ENCODE results near the gene DNAL1. TPM values are rescaled to one million over a fixed set of nuclear protein-coding genes. Genes with fewer than 3 reads are reported as not detected.
"Not testable (repeated sequence)": the region's sequence is repeated elsewhere in the genome, so short reads cannot be mapped to it uniquely, and the experiment has no call there.

The DNAL1 gene
- total RNA-seq, 1 donor from 2014 or later: 6.2 TPM

DNA sequence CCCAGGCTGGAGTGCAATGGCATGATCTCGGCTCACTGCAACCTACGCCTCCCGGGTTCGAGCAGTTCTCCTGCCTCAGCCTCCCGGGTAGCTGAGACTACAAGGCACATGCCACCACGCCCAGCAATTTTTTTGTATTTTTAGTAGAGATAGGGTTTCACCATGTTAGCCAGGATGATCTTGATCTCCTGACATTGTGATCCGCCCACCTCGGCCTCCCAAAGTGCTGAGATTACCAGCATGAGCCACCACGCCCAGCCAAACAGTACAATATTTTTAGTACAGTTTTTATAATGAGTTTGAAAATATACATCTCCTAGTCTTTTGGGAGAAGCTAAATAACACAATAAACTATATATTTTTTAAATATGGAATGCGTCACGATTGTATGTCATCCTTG lies 14.4 kb downstream of the DNAL1 start:
- intact Hi-C loops (cut with micrococcal nuclease); H3K27ac Mint-ChIP-seq; DNase-seq (ENCODE audit: low spot score); H3K4me3 Mint-ChIP-seq (ENCODE audit: low read depth); H3K9me3 Mint-ChIP-seq; H3K27me3 Mint-ChIP-seq (ENCODE audit: low read depth); H3K36me3 Mint-ChIP-seq (ENCODE audit: low read depth); H3K4me1 Mint-ChIP-seq (ENCODE audit: low read depth): not testable (repeated sequence)

DNA sequence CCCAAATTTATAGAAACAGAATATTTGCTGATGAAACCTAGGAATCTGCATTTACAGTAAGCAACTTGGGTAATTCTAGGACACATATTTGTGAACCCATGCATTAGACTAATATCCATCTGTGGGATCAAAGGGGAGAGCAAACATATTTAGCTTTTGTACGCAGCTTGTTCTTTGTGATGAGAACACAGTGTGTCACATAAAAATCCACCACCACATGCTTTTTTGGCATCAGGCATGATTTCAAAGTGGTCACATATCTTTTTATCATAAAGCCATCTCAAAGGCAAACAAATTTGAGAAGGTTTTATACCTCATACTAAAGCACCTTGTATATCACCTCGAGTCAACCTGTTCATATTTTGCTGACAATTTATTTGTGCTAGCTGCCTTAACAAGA lies 15.7 kb downstream of the DNAL1 start:
- intact Hi-C loops (cut with micrococcal nuclease): no loop called here
- no peaks in the 10 kb centered on the region for H3K27me3 Mint-ChIP-seq (ENCODE audit: low read depth)
- H3K36me3 Mint-ChIP-seq (ENCODE audit: low read depth): no peaks in the 10 kb centered on the region
- no peaks in the 10 kb centered on the region for H3K4me1 Mint-ChIP-seq (ENCODE audit: low read depth)
- no peak overlapping the region for H3K4me3 Mint-ChIP-seq (ENCODE audit: low read depth)
- H3K27ac Mint-ChIP-seq: no peak overlapping the region
- H3K9me3 Mint-ChIP-seq: no peaks in the 10 kb centered on the region
- no peak for DNase-seq (ENCODE audit: low spot score)

DNA sequence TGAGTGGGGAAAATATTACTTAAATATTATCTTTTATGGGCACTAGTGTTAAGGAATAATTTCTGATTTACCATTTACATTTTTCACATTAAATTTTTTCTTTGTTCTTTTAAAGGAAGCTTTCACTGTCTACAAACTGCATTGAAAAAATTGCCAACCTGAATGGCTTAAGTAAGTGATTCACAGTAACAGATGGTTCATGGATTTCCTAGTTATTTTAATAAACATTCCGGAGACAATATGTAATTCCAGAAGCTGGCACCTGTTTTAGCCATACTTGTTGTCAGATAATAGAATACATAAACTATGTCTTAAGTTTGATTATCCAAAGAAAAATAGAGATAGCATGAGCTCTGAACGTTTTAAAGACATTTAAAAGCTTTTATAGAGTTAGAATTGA lies 17.1 kb downstream of the DNAL1 start:
- Mint-ChIP-seq H3K36me3 (ENCODE audit: low read depth) (no peaks in the 10 kb centered on the region), H3K4me1 (ENCODE audit: low read depth) (no peaks in the 10 kb centered on the region), H3K27ac (no peak overlapping the region), H3K9me3 (no peaks in the 10 kb centered on the region), H3K27me3 (ENCODE audit: low read depth) (no peaks in the 10 kb centered on the region), H3K4me3 (ENCODE audit: low read depth) (no peak overlapping the region)
- intact Hi-C loops (cut with micrococcal nuclease): no loop called here
- no peak for DNase-seq (ENCODE audit: low spot score)

DNA sequence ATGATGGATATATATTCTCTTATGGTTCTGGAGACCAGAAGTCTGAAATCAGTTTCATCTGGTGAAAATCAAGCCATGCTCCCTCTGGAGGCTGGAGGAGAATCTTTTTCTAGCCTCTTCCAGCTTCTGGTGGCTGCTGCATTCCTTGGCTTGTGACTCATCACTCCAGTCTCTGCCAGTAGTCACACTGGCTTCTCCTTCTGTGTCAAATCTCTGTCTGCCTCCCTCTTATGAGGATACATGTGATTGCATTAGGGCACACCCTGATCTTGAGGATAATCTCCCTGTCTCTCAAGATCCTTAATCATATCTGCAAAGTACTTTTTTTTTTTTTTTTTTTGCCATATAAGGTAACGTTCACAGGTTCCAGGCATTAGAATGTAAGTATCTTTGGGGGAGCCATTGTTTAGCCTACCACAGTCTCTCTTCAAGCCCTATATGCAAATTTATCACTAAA lies 17.7 kb downstream of the DNAL1 start:
- Mint-ChIP-seq H3K27me3 (ENCODE audit: low read depth) (no peaks in the 10 kb centered on the region), H3K9me3 (no peaks in the 10 kb centered on the region), H3K27ac (no peak overlapping the region), H3K4me1 (ENCODE audit: low read depth) (no peaks in the 10 kb centered on the region), H3K4me3 (ENCODE audit: low read depth) (no peak overlapping the region), H3K36me3 (ENCODE audit: low read depth) (no peaks in the 10 kb centered on the region)
- intact Hi-C loops (cut with micrococcal nuclease): no loop called here
- no peak for DNase-seq (ENCODE audit: low spot score)

DNA sequence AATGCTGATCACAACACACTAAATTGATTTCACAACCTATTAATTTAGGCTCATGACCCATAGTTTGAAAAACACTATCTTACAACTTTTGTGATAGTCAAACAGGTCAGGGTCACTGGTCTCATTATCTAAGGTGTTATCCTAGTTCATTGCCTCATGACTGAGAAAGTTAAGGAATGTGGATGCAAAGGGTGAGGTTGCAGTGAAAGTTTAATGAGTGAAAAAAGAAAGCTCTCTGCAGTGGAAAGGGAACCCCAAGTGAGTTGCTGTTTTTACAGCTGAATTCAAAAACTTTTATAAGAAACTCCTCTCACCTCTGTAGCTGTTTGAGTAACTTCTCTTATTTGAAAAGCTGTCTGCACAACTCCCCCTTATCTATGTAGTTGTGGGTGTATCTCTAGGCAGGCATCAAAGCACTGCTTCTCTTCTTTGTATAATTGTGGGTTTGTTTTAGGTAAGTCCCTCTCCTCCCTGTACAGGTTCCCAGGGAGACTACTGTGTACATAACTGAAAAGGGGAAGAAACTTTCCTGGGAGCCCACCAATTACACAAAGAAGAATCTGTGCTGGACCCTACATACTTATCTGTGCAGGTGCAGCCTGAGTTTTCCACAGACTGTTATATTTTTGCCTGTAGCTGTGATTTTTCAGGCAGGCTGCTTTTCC lies 18.9 kb downstream of the DNAL1 start:
- no peak overlapping the region for H3K27ac Mint-ChIP-seq

DNA sequence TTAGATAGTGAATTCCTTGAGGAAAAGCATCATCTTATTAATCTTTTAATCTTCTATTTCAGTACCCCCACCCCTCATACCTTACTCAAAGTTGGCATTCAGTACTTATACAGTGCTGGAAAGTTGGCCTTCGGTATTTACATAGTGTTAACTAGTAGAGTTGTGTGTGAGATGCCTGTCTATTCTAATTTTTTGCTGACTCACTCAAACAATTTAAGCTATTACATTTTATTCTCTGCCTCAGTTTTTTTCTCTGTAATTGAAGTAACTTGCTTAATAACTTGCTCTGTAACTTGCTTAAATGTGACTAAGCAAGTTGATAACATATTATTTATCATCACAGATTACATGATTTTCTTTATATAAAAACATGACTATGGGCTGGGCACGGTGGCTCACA lies 20.3 kb downstream of the DNAL1 start:
- intact Hi-C loops (cut with micrococcal nuclease): no loop called here
- no peaks in the 10 kb centered on the region for H3K36me3 Mint-ChIP-seq (ENCODE audit: low read depth)
- H3K27ac Mint-ChIP-seq: no peak overlapping the region
- no peak for DNase-seq (ENCODE audit: low spot score)
- H3K4me1 Mint-ChIP-seq (ENCODE audit: low read depth): no peaks in the 10 kb centered on the region
- no peaks in the 10 kb centered on the region for H3K27me3 Mint-ChIP-seq (ENCODE audit: low read depth)
- H3K4me3 Mint-ChIP-seq (ENCODE audit: low read depth): no peak overlapping the region
- no peaks in the 10 kb centered on the region for H3K9me3 Mint-ChIP-seq

More for the DNA sequence above, 18.9 kb downstream of the DNAL1 start:
- Mint-ChIP-seq H3K36me3 (ENCODE audit: low read depth) (no peaks in the 10 kb centered on the region), H3K4me1 (ENCODE audit: low read depth) (no peaks in the 10 kb centered on the region), H3K9me3 (no peaks in the 10 kb centered on the region), H3K4me3 (ENCODE audit: low read depth) (no peak overlapping the region), H3K27me3 (ENCODE audit: low read depth) (no peaks in the 10 kb centered on the region)
- intact Hi-C loops (cut with micrococcal nuclease): no loop called here
- DNase-seq (ENCODE audit: low spot score): no peak

DNA sequence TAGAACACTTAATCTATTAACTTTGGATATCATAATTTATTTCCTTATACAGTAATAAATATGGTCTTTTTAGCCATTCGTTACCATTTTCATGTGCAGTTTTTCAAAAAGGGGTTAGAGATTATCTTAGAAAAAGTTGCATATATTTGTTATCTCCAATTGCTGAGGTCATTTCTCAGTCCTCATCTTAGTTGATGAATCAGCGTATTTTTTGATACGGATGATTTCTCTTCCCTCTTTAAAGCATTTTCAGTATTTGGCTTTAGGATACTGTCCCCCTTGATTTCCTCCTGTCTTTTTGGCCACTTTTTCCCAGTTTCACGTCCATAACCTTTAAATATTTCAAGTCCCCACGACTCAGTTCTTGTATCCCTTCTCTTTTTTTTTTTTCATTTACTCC lies 21.8 kb downstream of the DNAL1 start:
- intact Hi-C loops (cut with micrococcal nuclease): no loop called here
- H3K4me1 Mint-ChIP-seq (ENCODE audit: low read depth): no peaks in the 10 kb centered on the region
- H3K4me3 Mint-ChIP-seq (ENCODE audit: low read depth): no peak overlapping the region
- no peaks in the 10 kb centered on the region for H3K9me3 Mint-ChIP-seq
- no peaks in the 10 kb centered on the region for H3K36me3 Mint-ChIP-seq (ENCODE audit: low read depth)
- no peak overlapping the region for H3K27ac Mint-ChIP-seq
- no peak for DNase-seq (ENCODE audit: low spot score)
- H3K27me3 Mint-ChIP-seq (ENCODE audit: low read depth): no peaks in the 10 kb centered on the region

DNA sequence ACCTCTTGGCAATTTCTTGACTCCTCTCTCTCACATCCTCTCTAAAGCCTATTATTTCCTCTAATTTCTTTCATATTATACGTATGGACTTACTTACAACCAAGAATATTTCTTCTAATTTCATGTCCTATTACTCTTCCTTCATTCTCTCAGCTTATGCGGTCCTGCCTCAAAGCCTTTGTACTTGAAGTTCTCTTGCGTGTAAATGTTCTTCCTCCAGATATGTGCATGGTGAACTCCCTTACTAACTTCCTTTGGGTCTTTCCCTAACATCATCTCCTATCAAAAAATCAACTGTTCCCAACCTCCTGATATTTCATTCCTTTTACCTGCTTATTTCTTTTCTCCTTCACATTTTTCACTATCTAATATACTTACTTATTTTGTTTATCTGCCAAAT lies 23.1 kb downstream of the DNAL1 start:
- Mint-ChIP-seq H3K27me3 (ENCODE audit: low read depth) (no peaks in the 10 kb centered on the region), H3K4me1 (ENCODE audit: low read depth) (no peaks in the 10 kb centered on the region), H3K36me3 (ENCODE audit: low read depth) (no peaks in the 10 kb centered on the region), H3K4me3 (ENCODE audit: low read depth) (no peak overlapping the region), H3K9me3 (no peaks in the 10 kb centered on the region), H3K27ac (no peak overlapping the region)
- no peak for DNase-seq (ENCODE audit: low spot score)
- intact Hi-C loops (cut with micrococcal nuclease): no loop called here

DNA sequence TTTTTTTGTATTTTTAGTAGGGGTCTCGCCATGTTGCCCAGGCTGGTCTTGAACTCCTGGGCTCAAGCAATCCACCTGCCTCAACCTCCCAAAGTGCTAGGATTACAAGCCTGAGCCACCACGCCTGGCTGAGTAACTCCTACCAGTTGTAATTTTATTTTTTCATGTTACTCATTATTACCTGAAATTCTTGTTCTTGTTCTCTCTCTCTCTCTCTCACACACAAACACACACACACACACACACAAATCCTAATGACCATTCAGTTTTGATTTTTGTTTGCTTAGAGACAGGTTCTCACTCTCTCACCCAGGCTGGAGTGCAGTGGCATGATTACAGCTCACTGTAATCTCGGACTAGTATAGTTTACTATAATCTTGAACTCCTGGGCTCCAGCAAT lies 30.2 kb downstream of the DNAL1 start:
- Mint-ChIP-seq H3K36me3 (ENCODE audit: low read depth) (no peaks in the 10 kb centered on the region), H3K4me3 (ENCODE audit: low read depth) (no peak overlapping the region), H3K9me3 (no peaks in the 10 kb centered on the region), H3K27ac (no peak overlapping the region), H3K27me3 (ENCODE audit: low read depth) (no peaks in the 10 kb centered on the region), H3K4me1 (ENCODE audit: low read depth) (no peaks in the 10 kb centered on the region)
- intact Hi-C loops (cut with micrococcal nuclease): no loop called here
- no peak for DNase-seq (ENCODE audit: low spot score)

DNA sequence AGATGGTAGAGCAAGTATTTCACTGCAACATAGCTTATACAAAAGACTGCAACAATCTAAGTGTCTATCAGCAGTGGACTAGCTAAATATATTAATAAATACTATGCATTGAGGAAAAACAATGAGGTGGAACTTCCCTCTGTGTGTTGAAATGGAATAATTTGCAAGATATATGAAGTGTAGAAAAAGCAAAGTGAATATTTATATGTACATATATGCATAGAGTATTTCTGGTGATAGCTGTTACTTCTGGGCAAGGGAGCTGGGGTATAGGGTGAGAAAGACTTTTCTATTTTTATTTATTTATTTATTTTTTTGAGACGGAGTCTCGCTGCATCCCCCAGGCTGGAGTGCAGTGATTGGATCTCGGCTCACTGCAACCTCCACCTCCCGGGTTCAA lies 33.9 kb downstream of the DNAL1 start:
- H3K4me3 Mint-ChIP-seq (ENCODE audit: low read depth): no peak overlapping the region
- no peak overlapping the region for H3K27ac Mint-ChIP-seq
- H3K36me3 Mint-ChIP-seq (ENCODE audit: low read depth): no peaks in the 10 kb centered on the region
- H3K9me3 Mint-ChIP-seq: no peaks in the 10 kb centered on the region
- no peaks in the 10 kb centered on the region for H3K27me3 Mint-ChIP-seq (ENCODE audit: low read depth)
- DNase-seq (ENCODE audit: low spot score): no peak
- intact Hi-C loops (cut with micrococcal nuclease): no loop called here
- H3K4me1 Mint-ChIP-seq (ENCODE audit: low read depth): no peaks in the 10 kb centered on the region

DNA sequence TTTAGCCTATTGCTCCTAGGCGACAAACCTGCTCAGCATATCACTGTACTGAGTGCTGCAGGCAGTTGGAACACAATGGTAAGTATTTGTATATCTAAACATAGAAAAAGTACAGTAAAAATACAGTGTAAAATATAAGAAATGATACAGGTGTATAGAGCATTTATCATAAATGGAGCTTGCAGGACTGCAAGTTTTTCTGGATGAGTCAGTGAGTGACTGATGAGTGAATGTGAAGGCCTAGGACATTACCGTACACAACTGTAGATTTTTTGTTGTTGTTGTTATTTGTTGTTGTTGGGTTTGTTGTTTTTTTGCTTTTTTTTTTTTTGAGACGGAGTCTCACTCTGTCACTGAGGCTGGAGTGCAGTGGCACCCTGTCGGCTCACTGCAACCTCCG lies 36.0 kb downstream of the DNAL1 start:
- no peak for DNase-seq (ENCODE audit: low spot score)
- H3K4me1 Mint-ChIP-seq (ENCODE audit: low read depth): no peaks in the 10 kb centered on the region
- intact Hi-C loops (cut with micrococcal nuclease): no loop called here
- no peaks in the 10 kb centered on the region for H3K27me3 Mint-ChIP-seq (ENCODE audit: low read depth)
- H3K4me3 Mint-ChIP-seq (ENCODE audit: low read depth): no peak overlapping the region
- H3K9me3 Mint-ChIP-seq: no peaks in the 10 kb centered on the region
- no peak overlapping the region for H3K27ac Mint-ChIP-seq
- H3K36me3 Mint-ChIP-seq (ENCODE audit: low read depth): no peaks in the 10 kb centered on the region

DNA sequence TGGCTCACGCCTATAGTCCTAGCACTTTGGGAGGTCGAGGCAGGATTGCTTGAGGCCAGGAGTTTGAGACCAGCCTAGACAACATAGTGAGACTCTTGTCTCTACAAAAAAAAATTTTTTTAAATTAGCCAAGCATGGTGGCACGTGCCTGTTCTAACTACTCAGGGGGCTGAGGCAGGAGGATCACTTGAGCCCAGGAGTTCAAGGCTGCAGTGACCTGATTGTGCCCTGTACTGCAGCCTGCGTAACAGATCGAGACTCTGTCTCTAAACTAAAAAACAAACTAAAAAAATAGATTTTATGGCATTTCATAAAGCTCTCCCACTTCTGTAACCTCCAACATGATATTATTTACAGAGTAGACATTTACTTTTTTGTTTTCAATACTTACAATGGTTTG lies 39.8 kb downstream of the DNAL1 start:
- no peaks in the 10 kb centered on the region for H3K9me3 Mint-ChIP-seq
- H3K36me3 Mint-ChIP-seq (ENCODE audit: low read depth): no peaks in the 10 kb centered on the region
- no peaks in the 10 kb centered on the region for H3K4me1 Mint-ChIP-seq (ENCODE audit: low read depth)
- DNase-seq (ENCODE audit: low spot score): no peak
- H3K27me3 Mint-ChIP-seq (ENCODE audit: low read depth): no peaks in the 10 kb centered on the region
- H3K4me3 Mint-ChIP-seq (ENCODE audit: low read depth): no peak overlapping the region
- intact Hi-C loops (cut with micrococcal nuclease): no loop called here
- no peak overlapping the region for H3K27ac Mint-ChIP-seq

DNA sequence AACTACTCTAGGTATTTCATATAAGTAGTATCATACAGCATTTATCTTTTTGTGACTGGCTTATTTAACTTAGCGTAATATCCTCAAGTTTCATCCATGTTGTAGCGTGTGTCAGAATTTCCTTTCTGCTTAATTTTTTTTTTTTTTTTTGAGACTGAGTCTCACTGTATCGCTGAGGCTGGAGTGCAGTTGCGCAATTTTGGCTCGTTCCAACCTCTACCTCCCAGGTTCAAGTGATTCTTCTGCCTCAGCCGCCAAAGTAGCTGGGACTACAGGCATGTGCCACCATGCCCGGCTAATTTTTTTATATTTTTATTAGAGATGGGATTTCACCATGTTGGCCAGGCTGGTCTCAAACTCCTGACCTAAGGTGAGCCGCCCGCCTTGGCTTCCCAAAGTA lies 40.5 kb downstream of the DNAL1 start:
- Mint-ChIP-seq H3K4me1 (ENCODE audit: low read depth) (no peaks in the 10 kb centered on the region), H3K27me3 (ENCODE audit: low read depth) (no peaks in the 10 kb centered on the region), H3K36me3 (ENCODE audit: low read depth) (no peaks in the 10 kb centered on the region), H3K9me3 (no peaks in the 10 kb centered on the region), H3K4me3 (ENCODE audit: low read depth) (no peak overlapping the region), H3K27ac (no peak overlapping the region)
- DNase-seq (ENCODE audit: low spot score): no peak
- intact Hi-C loops (cut with micrococcal nuclease): no loop called here

DNA sequence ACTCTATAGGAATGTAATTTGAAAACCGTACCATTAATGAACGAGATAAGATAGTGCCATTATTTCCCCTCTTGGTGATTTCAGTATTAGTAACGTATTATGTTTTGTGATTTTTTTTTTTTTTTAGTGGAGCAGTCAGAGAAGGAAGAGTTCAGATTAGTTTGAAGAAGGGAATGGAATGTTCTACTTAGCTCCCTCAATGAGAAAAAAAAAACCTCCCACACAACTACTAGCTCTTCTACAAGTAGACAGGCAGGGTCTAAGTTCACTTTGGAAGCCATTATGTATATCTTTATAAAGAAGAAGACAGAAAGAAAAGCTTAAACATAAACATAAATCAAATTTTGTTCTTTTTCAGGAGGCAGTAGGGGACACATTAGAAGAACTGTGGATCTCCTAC lies 42.1 kb downstream of the DNAL1 start:
- intact Hi-C loops (cut with micrococcal nuclease): no loop called here
- Mint-ChIP-seq H3K27ac (no peak overlapping the region), H3K4me1 (ENCODE audit: low read depth) (no peaks in the 10 kb centered on the region), H3K36me3 (ENCODE audit: low read depth) (no peaks in the 10 kb centered on the region), H3K9me3 (no peaks in the 10 kb centered on the region), H3K4me3 (ENCODE audit: low read depth) (no peak overlapping the region), H3K27me3 (ENCODE audit: low read depth) (no peaks in the 10 kb centered on the region)
- no peak for DNase-seq (ENCODE audit: low spot score)
